Cerebellar cortex (tissue), 1 donor: Measurements from ENCODE around the gene TNFAIP8.

Source experiments
- DNase-seq: peaks from one replicate; pipeline ENCODE4 v3.0.0-alpha.2; 2015; ENCODE audit warnings: low spot score

The TNFAIP8 gene

DNA sequence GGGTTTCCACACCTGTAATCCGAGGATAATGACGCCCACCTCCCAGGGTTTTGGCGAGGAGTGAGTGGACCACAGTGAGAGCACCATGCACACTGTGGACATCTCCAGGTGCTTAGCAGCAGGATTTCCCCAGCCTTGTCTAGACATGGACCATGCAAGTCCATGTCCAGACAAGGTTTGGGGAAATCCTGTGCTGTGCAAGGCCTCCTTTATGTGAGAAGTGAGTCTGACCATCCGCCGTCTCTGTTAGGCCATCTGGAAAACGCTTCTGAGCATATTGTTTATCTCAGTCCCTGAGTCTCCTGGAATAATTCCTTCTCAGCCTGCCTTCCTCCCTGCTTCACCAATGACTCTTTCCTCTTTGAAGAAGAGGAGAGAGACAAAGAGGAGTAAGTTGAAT, 26.2 kb upstream of the TNFAIP8 start:
- no peak for DNase-seq

DNA sequence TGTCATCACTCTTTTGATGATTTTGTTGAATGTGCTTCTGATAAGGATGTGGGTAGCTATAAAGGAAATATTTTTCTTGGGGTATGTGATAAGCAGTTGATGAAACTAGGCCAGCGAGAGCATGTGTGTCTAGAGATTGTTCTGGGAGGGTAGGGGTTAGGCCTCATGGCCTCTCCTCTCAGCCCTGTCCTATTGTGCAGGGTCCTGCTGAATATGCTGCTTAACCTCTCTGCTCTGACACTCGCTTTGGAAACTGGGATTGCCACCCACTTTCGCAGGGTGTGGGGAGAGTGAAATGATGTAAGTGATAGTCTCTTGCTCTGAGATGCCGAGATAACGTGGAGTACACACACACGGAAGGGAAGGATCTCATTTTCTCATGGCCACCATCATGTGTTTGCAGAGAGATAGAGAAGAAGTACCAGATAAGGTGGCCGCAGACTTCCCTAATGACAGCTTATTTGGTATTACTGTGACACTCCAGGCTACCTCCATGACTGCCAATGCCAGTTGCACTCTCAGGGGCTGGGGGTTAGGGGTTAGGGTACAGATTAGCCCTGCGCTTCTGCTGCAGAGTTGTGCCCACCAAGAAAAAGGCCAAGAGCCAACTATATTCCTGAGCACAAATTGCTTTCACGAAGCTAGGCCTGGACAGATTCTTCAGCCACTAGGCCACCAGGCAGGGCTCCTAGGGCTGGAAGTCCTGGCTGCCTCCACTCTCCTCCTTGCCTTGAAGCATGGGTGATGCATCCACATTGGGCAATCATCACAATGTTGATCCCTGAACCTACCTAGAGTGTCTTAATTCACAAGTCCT, 25.2 kb upstream of the TNFAIP8 start:
- DNase-seq: no peak

DNA sequence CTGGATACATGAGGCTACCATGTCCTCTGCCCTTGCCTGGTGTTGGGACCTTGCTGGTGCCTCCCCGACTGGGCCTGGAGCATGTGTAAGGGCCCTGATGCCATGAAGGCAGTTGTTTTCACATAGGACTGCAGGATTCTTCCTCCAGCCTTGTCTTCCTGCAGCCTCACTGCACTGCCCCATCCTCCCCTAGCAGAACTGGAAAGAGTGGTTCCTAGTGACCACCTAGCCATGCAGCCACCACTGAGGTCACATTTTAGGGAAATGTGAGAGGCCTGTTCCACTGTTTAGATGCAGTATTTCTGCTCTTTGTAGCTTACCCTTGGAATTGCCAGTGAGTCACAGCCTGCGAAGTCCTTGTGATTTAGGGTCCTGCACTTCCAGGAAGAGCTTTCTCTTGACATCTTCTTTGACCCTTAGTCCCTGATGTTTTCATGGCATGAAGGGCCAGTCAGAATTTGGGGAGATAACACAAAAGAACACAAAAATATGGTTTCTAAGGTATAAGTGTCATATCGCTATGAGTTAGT, 24.2 kb upstream of the TNFAIP8 start:
- DNase-seq: no peak

GRCh38 chr5:119332208-119332607, 23.6 kb upstream of the TNFAIP8 start:
- DNase-seq: no peak

- no peak for DNase-seq
Observed at GRCh38 chr5:119332978-119333401, 22.8 kb upstream of the TNFAIP8 start.

- no peak for DNase-seq
Observed at GRCh38 chr5:119333421-119333851, 22.4 kb upstream of the TNFAIP8 start.

GRCh38 chr5:119335261-119335677, 20.6 kb upstream of the TNFAIP8 start:
- DNase-seq: no peak

DNA sequence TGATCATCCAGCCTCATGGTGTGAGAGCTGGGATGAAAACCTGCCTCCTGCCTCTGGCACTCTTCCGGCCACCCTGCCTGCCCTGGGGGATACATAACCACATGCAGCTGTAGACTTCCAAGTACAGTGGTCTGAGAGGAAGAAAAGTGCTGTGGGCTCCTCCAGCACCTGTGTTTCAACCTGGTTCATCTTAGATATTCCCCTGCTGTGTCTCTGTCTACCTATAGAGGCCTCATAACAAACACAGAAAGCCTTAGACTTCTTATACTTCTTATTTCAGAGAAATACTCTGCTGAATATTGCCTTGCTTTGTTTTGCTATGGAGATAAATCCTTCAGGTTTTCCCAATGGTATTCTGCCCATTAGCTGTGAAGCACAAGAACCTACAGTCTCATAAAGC, 19.6 kb upstream of the TNFAIP8 start:
- DNase-seq: no peak

DNA sequence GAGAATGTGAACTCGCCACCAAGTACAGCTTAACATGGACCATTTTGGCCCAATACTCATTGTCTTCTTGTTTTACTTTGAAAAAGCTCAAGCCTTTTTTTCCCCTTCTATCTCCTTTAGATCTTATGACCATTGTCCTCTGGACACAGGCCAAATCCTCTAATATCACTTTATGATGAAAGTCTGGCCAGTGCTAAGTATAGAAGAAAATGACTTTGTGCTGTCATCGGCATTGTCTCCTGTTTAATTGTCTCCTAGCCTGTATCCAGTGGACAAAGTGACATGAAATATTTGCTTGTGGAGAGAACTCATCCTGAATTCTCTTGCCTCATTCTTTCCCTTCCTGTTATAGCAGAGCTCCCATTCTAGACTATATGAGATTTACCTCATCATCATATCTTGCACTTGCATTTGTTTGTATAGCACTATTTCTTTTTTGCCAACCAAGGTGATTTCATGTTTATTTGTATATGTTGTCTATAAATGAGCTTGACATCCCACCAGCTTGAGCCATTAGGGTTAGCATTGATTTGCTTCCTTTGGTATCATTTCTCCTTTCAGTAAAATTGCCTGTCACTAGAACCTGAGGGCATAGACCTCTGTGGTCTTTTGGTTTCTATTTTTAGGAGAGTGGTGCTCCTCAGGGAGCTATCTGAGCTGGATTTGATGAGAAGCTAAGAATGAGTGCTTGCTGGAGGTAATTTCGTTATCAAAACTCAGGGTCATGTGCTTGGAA, 18.8 kb upstream of the TNFAIP8 start:
- no peak for DNase-seq

- DNase-seq: no peak
Observed at GRCh38 chr5:119338326-119338946, 17.4 kb upstream of the TNFAIP8 start.

GRCh38 chr5:119339344-119339743, 16.5 kb upstream of the TNFAIP8 start:
- DNase-seq: no peak

GRCh38 chr5:119339965-119340364, 15.9 kb upstream of the TNFAIP8 start:
- no peak for DNase-seq

DNA sequence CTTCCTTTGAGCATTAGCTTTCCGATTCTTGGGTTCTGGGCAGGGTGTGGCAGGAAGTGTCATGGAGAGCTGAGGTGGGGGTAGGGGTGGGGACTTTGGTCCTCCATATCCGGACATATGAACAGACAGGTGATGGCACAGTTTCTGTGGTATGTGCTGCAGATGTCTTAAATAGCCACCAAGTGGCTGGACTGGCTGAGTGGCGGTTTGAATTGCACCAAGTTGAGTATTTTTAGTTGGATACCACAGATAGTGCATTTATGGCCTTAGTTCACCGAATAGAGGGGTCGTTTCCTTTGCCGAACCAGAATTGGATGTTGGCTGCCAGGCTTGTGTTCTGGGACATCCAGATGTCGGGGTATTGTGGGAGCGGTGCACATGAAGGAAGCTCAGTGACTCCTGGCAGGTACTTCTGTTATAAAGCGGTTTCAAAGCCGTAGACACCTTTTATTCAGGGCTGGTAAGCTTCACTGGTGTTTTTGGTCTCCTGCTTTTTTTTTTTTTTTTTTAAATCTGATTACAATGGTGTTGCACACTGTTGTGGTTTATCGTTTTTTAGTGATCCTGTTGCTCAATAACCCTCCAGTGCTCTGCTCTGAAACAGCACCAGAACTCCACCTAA, 15.1 kb upstream of the TNFAIP8 start:
- DNase-seq: no peak

DNA sequence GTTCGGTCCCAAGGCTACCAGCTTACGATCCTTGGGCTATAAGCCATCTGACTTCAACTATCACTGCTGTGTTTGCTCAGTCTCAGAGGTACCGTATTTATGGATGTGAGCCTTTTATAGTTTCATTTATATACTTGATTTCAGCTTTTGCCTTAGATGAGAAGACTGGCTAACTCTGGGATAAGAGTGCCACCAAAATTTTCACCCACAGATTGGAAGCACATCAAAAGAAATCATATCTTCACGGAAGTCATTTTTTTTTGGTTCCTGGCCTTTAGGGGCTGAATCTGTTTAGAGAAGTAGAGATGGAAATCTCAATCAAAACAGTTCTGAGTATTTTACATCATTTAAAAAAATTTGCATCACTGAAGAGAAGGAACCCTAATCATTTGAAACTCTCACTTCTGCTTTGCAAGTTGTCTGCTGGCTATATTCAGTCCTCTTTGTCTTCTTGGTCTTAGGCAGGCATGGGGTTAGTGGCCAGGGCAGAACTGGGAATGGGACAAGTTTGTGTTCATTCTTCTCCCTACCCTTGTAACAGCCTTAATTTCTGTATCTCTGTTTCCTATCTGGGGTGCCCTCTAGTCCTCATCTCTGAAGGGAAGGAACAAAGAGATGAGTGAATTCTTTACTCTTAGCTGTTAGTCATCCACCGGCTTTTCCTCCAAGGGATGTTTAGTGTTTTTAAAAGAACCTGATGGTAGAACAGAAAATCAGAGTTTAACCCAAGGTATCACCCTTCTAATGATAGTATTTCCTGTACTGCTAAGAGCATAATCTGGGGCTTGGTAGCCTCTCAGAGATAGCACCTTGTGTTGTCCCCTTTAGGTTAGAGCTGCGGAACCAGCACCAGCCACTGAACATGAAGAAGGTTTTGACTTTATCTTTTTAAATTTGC, 14.1 kb upstream of the TNFAIP8 start:
- DNase-seq: no peak

DNA sequence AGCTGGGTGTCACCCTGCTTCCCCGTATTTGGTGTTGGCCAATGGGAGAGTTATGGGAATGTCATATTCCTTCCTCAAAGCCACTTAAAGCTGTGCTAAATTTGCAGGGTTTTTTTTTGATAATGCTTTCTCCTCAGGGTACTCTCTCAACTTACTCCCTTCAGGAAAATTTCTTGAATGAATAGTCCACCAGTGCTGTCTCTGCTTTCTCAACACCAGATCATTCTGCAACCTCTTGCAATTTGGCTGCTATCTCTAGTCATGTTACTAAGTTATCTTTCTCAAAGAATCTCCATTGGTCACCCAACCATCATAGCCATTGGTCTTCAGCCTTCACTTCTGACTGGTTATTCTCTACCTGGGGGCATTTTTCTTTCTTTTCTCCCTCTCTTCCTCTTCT, 13.4 kb upstream of the TNFAIP8 start:
- no peak for DNase-seq

DNA sequence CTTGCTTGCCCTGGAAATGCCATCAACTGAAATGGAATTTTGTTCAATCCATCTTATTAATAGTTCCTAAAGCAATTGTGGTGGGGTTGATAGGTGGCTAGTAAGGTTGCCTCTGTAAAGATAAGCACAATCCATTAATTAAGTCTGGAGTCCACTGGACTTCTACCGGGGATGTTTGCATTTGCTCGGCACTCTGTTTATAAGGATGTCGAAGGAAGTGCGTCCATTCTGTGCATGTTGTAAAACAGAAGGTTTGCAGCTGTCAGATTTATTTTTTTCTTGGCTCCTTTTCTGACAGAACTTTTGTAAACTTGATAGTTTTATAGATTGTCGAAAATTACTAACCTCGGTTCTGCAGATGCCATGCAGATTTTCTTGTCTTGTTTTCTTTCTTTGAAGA, 12.8 kb upstream of the TNFAIP8 start:
- DNase-seq: no peak

DNA sequence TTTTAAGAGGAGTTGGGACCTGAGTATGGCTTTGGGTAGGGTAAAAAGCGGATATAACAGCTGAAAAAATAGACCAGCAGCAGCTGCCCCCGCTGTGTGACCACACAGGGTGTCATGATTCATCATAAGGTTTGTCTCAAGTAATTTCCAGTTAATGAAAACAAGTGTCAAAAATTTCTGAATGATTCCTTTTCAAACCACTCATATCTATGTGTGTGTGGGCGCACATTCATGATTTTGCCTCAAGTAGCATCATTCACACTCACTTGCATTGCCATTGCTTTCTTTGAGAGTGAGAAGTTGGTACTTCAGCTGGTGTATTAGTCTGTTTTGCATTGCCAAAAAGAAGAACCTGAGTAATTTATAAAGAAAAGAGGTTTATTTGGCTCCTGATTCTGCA, 12.1 kb upstream of the TNFAIP8 start:
- no peak for DNase-seq

DNA sequence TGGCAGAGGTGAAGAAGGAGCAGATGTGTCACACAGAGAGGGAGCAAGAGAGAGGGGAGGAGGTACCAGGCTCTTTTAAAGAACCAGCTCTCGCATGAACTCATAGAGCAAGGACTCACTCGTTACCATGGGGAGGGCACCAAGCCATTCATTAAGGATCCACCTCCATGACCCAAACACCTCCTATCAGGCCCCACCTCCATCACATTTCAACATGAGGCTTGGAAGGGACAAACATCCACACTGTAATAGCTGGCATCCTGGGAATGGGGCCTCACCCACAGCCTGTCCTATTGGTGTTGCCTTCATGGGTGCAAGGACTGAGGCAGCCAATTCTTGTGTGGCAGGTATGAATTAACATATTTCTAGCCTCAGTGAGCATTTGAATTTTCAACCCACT, 11.6 kb upstream of the TNFAIP8 start:
- DNase-seq: no peak

DNA sequence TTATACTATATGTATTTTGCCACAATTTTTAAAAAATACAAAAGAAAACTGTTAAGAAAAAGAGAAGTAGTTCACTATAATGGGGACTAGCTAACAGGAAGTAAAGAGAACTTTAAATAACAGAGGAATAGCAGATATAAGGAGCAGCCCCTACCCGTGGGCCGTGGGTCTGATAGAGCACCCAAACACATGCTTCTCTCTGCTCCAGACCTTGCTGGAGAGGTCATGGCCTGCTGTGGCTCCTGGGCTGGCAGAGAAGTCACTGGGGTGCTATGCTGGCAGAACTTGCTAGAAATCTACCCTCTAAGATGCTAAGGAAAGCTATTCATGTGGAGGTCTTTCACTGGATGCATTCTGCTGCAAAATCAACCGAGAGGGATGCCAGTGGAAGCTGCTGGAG, 10.0 kb upstream of the TNFAIP8 start:
- no peak for DNase-seq

GRCh38 chr5:119346394-119346793, 9.4 kb upstream of the TNFAIP8 start:
- DNase-seq: no peak

DNA sequence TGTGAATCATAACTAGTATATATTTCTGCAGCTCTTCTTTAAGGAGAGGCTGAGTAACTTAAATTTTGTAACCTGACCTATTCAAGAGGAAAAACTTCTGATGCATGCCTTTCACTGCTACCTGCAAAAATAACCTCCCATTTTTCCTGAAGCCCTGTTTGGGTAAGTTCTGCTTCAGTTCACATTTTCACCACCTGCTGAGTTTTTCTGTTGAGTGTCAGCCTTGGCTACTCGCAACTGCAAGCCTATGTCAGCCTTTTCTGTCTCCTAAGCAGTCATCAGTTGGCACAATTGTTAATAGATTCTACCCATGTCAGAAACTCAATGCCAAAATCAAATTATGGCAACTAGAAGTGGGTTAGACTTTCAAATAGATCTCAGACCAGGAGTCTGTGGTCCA, 8.2 kb upstream of the TNFAIP8 start:
- no peak for DNase-seq
